HuH-7 (cell line): ENCODE data around the gene TAX1BP1.
"Not testable (repeated sequence)": the region's sequence is repeated elsewhere in the genome, so short reads cannot be mapped to it uniquely, and the experiment has no call there.

Experiments
- DNase-seq: peaks from one replicate; pipeline ENCODE4 v3.0.0; 2011; ENCODE audit warnings: low spot score

Gene TAX1BP1

GRCh38 chr7:27843584-27844305, 103.8 kb downstream of the TAX1BP1 start:
- no peak for DNase-seq

GRCh38 chr7:27846388-27846787, 106.4 kb downstream of the TAX1BP1 start:
- no peak for DNase-seq

GRCh38 chr7:27850531-27850930, 110.6 kb downstream of the TAX1BP1 start:
- no peak for DNase-seq

GRCh38 chr7:27856703-27857485, 116.9 kb downstream of the TAX1BP1 start:
- not testable (repeated sequence) for DNase-seq

GRCh38 chr7:27860800-27861199, 120.8 kb downstream of the TAX1BP1 start:
- no peak for DNase-seq

GRCh38 chr7:27861747-27862146, 121.8 kb downstream of the TAX1BP1 start:
- no peak for DNase-seq

- no peak for DNase-seq
Observed at GRCh38 chr7:27863880-27864279, 123.9 kb downstream of the TAX1BP1 start.

GRCh38 chr7:27866256-27866655, 126.3 kb downstream of the TAX1BP1 start:
- DNase-seq = no peak

- DNase-seq = no peak
Observed at GRCh38 chr7:27866828-27867672, 127.1 kb downstream of the TAX1BP1 start.

- DNase-seq = no peak
Observed at GRCh38 chr7:27868131-27868550, 128.2 kb downstream of the TAX1BP1 start.

GRCh38 chr7:27869056-27869455, 129.1 kb downstream of the TAX1BP1 start:
- DNase-seq = no peak

- DNase-seq = no peak
Observed at GRCh38 chr7:27870595-27870994, 130.6 kb downstream of the TAX1BP1 start.

GRCh38 chr7:27871086-27871485, 131.1 kb downstream of the TAX1BP1 start:
- no peak for DNase-seq

- no peak for DNase-seq
Observed at GRCh38 chr7:27871866-27872265, 131.9 kb downstream of the TAX1BP1 start.

- no peak for DNase-seq
Observed at GRCh38 chr7:27872356-27873275, 132.7 kb downstream of the TAX1BP1 start.

- no peak for DNase-seq
Observed at GRCh38 chr7:27873981-27874957, 134.3 kb downstream of the TAX1BP1 start.

- DNase-seq = no peak
Observed at GRCh38 chr7:27875061-27875460, 135.1 kb downstream of the TAX1BP1 start.

- DNase-seq = no peak
Observed at GRCh38 chr7:27875832-27876231, 135.9 kb downstream of the TAX1BP1 start.

- no peak for DNase-seq
Observed at GRCh38 chr7:27876756-27877155, 136.8 kb downstream of the TAX1BP1 start.
